Retina (tissue), 1 donor: Measurements from ENCODE around the gene MAP3K7.

ENCODE experiments used
- DNase-seq: peaks from one replicate; pipeline ENCODE4 v3.0.0-alpha.2; 2016

The MAP3K7 gene

DNA sequence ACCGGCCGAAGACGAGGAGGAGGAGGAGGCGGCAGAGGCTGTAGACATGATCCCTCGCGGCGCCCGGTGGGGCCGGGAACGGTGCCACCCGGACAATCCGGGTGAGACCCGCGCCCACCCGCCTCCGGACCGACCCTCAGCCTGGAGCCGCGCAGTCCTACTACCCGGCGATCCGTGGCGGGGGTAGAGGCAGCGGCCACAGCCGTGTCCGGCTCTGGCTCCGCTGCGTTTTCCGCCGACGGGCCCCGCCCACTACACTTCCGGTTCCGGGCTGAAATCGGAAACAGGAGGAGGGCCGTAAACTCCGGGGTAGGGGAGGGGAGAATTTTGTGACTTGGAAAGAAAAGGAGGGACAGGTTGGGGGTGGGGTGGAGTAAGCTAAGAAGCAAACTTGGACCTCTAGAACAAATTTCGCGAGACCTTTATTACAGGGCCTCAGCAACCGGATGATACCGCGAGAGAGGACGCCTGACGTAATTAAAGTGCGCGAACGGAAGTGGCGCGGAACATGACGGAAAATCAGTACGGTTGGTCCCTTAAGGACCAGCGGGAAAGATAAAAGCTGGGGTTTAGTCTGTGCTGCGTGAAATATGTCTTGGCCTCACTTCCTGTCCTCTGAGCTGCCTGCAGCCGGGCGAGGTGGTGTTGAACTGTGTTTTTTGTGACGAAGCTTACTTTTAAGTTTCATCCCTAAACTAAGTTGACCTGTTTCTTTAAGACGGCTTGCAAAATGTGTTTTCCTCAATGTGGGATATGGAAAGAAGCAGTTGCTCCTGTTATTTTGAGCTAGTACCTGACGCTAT is at the start of gene MAP3K7:
TSS of gene MAP3K7 (minus strand) at position 237 of the 803 bp plus-strand sequence. CDS start at position 48, 189 bp downstream.
- DNase-seq = peak; percentile 96

DNA sequence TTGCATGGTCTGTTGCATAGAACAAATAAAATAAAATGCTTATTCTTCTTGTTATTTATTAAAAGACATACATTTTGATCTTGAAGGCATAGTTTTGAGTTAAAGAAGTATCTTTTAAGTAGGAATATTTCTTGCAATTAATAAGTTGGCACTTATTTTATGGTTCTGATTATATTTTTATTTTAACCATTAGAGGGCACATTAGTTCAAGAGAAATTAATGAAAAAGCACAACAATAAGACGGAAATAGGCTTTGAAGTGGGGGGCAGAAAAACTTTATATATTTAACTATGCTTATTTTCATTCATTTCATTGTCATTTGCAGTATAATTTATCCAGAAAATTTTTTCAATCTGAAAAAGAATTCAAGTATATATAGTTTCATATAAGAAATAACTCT is 44.2 kb upstream of the MAP3K7 start:
- DNase-seq = no peak

DNA sequence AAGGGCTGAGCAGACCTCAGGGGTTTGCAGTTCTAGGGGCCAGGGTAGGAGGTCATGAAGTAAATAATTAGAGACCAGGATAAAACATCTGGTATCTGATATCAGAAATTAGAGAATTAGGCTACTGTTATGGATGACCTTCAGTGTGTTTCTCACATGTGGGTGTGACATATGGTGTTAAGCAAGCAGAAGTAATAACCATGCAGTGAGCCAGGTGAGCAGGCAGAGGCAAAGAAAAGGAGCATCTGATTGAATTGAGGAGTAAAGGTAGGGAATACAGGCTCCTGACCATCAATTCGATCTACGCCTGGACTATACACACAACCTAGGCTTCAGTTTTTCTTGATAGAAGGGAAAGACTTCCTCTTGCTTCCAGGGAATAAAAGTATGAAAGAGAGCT is 34.7 kb upstream of the MAP3K7 start:
- DNase-seq = no peak

DNA sequence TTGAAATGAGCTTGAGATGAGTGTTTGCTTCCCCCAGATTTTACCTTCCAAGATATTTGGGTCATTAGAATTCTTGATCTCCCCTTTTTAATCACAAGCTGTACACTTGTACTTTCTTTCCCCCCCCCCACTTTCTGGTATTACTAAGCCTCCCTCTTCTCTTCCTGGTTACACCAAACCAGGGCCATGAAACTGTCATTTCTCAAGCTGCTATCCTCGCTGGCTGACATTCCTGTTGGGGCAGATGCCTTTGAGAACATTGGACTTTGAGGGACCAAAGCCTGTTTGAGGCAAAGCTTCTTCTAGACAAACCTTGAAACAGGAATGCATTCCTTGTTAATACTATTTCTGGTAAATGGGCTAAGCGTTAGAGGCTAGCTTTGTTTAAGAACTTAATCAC is 32.3 kb upstream of the MAP3K7 start:
- DNase-seq = no peak

DNA sequence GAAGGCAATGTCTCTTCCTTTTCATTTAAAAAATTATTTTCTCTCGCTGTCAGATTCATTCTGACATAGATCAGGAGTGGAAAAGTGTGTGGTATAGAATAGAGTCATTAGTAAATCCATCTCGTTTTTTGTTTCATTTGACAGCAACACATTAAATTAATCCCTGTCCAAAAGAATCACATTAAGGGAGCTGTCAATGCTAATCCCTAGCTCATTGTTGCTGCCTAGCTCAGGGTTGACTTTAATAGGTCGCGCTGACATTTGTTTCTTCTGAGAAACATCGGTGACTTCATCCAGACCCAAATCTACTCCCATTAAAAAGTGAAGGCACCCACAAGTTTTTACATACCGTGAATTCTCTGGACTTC is 25.4 kb upstream of the MAP3K7 start:
- no peak for DNase-seq

DNA sequence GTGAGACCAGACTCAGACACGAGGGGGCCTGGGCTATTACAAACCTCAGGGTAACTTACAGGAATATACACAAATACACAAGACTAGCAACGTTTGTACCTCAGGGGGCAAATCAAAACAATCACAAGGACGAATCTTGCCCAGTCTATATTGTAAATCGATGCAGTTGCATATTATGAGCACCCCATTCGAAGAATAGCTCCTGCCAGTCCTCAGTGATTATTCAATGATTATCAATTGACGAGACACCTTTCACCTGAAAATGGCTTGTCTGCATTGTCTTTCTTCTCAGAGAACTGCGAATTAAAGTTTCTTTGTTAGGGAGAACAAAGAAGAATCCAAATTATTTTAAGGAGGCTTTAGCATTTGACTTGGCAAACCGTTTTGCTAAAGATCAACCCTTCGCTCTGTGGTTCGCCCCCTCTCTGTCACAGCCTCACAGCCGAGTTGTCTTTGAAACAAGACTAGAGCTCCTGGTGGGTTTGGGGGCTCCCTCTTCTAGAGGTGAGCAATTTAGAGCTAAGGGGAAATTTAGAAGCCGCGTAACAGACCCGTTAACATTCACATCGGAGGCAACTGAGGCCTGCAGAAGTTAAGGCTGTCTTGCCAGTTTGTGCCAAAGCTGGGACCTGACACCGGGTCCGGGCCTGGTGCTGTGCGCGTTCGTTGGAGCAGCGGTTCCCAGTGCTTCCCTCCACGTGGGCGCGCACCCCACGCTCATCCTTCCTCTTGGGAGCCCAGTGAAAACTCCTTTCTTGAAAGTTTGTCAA is 24.9 kb upstream of the MAP3K7 start:
- DNase-seq = peak; percentile 80

DNA sequence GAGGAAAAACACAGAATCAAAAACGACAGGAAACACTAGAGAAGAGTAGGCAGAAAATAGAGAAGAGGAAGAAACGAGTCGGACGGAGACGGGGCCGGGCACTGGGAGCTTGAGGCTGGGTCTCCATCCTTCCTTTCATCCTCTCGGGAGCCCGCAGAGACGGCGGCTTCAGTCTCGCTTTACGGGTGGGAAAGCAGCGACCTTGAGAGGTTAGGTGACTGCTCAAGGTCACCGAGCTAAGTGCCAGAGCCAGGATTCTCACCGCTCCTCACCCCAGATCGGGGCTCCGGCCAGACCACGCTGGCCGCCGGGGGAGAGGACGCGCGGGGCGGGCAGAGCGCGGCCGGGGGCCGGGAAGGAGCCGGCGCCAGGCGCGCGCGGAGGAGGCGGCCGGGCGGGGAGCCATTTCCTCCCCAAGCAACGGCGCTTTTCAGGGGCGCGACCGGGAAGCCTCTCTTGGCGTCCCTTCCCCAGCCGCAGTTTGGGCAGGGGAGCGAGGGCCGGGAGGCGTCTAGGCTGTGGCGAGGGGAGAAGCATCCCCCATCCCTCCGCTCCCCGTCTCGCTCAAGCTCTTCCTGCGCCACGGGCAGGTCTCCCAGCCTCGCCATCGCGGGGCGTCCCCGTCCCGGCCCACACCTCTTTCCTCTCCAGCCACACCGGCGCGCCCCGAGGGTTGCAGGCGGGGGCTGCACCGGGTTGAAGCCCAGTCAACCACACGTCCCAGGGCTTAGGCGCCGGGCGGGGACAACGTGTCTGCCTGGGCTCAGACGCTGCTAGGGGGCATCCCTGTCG is 24.1 kb upstream of the MAP3K7 start:
- DNase-seq = peak; percentile 88

DNA sequence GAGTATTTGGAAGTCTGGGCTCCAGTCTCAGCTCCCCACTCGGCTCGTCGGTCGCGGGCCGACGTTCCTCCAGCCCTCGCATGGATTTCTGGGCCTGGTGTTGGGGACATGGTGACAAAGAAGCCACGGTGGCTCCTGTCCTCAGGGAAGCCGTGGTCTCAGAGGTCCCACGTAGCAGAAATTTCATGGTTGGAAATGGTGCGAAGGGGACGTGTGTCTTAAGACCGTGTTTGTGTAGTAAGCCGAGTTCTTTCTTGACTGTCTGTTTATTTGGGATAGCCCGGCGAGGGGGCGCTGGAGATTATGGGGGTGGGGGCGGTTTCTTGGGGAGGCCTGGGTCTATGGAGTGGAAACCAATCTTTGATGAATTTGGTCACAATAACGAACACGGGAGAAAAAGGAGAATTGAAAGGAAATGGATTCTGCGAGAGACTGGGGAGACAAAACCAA is 23.5 kb upstream of the MAP3K7 start:
- DNase-seq = peak; percentile 73

DNA sequence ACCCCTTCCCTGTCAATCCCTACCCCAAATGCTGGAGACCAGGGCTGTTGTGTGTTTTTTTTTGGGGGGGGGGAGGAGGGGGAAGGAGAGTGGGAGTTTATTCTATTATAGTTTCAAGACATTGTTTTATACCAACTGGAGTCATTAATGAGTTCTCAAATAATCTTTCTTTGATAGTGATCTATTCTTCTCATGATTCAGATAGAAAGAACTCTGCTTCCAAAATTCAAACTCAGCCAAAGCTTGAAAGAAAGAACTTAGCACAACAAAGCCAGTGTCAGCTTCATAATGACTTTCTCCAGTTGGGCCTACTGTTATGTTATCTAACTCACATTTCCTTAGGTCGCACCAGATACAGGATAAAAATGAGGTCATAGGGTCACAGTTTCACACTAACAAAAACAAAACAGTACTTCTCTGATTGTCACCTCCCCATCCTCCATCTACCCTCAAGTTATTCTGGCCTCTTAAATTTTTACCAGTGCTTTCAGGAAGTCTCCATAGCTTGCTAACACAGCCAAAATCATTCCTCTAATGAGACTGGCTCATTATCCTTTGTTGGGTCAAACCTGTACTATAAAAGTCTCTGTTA is 19.0 kb upstream of the MAP3K7 start:
- no peak for DNase-seq

DNA sequence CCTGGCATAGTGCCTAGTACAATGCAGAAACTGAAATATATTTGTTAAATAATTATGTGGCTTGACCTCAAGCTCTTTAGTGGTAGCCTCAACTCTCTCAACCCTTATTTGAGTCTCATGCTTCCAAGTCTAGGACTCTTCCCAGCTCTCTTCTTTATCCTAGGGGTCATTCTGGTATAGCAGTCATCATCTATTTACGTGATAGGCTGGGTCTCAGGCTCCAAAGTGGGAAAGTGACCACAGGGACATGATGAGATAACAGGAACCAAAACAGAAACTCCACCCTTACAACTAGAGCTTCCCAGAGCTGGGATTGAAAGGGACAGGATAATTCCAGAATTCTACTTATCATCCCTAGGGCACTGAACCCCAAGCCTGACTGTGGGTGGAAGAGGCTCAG is 17.7 kb upstream of the MAP3K7 start:
- DNase-seq = no peak

DNA sequence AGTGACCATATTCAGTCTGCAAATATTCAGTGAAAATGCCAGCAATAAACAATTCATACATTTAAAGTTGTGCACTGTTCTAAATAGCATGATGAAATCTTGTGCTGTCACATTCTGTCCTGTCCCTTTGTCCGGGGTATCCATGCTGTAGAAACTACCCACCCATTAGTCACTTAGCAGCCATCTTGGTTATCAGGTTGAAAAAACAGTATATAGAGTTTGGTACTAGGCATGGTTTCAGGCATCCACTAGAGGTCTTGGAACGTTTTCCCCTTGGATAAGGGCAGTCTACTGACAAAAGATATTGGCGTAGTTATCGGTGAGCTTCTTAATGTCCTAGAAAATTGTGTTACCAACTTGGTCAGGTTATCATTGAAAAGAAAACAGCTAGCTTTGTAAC is 12.3 kb upstream of the MAP3K7 start:
- no peak for DNase-seq

DNA sequence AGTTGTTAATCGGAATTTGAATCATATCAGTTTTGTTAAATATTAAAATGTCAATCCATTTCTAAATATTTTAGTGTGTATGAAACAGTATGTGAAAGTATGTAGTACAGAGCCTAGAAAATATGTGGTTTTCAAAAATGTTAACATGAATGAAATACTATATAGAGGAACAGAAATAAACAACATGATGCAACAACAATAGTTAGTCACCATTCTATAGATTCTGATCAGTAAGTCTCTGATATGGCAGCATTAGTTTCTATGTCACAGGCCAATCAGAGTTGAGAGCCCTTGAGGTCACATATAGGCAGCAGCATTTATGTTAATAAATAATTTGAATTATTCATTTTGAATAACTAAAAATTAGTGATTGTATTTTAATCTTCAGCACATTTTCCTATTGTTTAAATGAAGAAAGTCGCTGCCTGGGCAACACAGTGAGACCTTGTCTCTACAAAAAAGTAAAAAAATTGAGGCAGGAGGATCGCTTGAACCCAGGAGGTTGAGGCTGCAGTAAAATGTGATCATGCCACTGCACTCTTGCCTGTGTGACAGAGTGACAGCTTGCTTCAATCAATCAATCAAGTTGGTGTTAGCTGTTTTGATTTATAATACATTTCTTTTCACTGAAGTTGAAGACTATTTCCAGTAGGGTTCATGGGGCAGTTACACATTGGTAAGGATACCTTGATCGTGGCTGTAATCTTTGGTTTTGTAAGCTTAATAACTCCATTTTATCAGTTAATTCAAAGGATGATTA is 11.5 kb upstream of the MAP3K7 start:
- no peak for DNase-seq

DNA sequence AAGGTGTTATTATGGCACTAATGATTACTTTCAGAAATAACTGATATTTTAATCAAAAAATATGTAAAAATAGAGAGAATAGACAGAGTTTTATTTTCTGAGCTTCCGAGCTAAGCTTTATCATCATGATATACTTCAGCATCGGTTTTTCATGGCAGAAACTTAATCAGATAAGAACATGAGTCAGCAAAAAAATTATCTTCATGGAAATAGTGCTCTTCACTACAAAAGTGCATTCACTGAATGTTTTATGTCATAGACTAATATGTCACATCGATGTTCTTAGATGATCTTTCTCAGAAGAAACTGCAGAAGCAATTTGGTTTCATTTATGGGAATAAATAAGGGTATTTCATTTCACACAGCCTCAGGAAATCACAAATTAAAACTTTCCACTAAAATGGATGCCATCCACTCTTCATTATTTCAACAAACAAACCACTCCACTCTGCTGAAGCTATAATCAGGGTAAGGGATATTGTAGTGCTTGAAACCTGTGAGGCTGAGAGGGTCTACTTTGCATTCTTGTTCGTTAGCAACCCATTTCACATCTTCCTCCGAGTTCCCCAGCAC is 10.2 kb upstream of the MAP3K7 start:
- no peak for DNase-seq

DNA sequence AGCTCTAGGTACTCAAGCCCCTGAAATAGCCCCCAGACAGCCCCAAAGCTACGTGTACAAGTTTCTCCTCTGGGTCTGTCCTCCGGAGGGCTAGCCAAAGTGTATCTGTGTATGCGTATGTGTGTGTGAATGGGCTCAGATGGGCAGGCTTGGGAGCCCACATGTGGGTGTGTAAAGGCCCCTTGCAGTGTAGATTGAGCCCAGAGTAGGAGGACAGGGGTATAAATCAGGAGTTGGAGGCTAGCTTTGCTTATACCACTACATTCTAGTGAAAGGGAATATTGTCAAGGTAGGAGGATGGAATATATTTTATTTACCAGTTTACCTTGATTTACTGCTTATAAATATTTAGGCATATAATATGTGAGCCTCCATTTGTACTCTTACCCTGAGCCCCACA is 9.0 kb upstream of the MAP3K7 start:
- no peak for DNase-seq

DNA sequence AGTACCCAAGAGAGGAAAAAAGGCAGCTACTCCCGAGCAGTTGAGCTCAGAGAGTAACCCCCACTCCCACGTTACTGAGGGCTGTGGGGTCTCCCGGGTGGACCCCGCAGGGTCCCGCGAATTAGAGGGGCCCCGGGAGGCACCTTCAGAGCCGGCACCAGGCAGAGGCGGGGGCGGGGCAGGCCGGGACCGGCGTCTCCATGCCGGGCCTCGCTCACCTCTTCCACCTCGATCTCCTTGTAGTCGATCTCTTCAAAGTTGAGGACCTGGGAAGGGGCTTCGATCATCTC is 381 bp downstream of the MAP3K7 start:
- DNase-seq = no peak

DNA sequence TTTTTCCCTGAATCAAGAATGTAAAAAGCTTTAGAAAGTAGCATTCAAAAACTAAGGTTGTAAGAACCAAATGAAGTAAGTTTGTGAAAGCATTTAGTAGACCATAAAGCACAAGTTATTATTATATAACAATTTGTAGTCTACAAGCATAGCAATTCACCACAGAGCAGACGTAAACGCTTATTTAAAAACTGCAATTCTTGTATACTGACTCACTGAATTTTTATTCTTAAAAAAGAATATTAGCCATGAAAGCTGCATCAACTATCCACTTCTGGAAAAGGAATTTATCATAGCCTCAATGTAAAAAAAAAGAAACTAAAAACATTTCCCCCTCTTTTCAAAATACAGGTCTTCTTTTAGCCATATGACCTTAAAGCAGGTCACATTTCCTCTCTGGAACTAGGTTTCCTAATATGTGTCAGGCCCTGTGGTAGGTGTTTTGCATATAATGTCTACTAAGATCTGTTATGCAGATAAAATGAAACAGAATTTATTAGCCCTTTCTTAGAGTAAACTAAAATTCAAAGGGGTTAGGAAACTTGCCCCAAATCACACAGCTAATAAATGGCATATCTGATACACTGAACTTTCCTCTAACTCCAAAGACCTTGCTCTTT is 2.1 kb downstream of the MAP3K7 start:
- no peak for DNase-seq

DNA sequence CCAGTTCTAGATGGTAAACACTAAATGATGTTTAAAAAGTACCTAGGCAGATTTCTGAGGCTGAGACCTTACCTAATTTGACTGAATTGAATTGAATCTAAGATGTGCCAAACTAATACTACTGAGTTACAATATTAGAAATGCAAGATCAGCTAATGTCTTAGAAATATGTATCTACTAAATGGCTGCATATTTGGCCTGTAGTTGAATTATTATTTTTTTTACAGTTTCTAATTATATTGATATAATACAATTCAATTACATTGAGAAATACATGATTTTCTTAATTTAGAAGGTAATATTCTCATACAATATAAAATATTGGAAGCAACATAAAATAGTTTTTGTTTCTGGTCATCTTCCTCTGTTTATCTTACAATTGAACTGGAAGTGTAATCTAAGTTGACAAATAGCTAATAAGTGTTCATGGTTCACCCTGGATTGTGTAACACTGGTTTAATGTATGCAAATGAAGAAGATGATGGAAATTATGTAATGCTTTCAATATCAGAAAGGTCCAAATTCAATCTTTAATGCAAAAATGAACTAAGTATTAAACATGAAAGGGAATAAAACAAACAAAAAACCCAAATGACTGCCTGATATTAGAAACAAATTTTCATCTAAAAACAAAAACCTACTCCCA is 2.9 kb downstream of the MAP3K7 start:
- DNase-seq = no peak

DNA sequence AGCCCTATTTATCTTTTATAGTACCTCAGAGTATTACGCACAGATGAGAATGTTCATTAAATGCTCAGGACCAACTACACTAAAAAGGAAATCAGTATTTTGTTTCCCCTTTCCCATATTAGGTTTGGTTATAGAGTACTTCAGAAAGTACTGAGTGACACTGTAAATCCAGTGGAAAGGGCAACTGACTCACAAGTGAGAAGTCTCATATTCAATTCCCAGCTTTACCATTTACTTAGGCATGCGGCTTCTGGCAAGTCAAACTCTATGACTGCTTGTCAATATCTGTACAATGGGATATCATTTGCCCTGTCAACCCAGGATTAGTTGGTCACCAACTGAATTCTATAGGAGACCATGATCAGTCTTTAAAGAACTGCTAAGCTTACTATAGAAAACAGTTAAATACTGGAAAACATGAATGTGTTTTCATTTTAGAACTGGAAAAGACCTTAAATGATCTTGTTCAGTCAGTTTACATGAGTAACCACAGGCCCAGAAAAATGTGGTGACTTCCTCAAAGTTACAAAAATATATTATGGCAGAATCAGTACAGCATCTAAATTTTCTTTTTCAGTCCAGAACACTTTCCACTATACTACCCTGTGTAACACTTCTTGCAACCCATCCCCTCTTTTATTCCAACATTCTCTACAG is 3.6 kb downstream of the MAP3K7 start:
- DNase-seq = no peak

DNA sequence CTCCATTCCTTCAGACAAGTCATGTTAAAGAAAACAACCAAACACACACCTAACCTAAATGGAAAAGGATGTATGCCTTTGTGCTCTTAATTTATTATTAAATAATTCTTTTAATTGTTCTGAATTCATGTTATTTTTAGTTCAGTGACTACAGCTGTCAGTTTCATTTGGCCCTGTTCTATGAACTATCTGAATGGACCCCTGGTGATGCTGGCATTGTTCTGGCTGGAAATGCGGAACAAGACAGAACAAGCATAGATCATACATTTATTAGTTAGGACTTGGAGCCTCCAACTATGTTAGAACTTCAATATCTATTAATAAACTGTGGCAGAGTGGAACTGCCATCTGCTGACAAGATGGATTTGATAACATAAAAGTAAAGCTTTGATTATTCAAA is 5.7 kb downstream of the MAP3K7 start:
- peak; percentile 60 for DNase-seq

DNA sequence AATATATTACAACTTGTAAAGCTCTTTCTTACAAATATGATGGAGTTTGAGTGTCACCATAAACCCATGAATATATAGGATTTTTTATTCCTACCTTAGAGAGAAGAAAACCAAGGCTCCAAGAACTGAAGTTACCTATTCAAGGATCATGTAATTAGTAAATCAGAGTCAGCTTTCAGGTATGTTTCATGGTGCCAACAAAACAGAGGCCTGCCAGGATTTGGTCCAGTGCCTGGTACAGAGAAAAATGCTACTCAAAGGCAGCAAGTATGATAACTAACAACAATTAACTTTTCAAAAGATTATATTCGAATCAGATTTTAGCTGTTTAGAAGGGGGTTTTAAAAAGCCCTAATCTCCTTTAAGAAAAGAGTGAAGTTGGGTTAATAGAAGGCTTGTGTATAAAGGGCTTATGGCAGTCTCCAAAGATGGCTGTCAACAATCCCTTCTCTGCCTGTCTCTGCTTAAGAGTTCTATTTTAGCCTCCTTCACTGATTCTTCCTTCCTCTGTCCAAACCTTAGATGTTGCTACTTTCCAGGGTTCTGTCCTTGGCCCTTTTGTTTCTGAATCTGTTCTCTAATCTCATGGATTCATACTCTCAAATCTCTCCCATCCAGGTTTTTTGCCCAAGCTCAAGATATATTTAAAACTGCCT is 7.8 kb downstream of the MAP3K7 start:
- no peak for DNase-seq
